GM19395 (cell line): Measurements from ENCODE around the gene ZCCHC14.

Source experiments
- ATAC-seq: cut with Tn5 transposase; IDR thresholded peaks from one replicate; pipeline ENCODE4 v1.9.1; 2021; ENCODE audit warnings: mild to moderate bottlenecking, moderate library complexity; ENCODE audit not compliant: unreplicated experiment

The ZCCHC14 gene

GRCh38 chr16:87492721-87493607 lies at the start of gene ZCCHC14:
ZCCHC14 (minus strand) TSS chr16:87493024; CDS start chr16:87492238, 786 bp downstream.
- peak; percentile 85 for ATAC-seq

DNA sequence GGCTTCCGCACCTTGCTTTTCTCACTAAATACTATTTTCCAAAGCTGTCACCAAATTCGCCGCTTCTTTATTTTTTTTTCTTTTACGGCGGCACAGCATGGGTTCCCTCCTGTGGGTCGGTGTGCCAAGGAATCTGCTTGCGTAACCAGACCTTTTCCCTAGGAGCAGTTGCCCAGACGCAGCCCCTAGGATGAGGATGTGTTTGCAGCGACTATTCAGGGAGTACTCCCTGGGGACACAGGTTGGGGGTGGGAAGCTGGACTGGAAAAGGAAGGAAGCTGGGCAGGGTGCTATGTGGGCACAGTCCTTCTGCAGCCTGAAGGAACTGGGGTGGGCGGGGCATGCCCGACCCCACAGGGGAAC lies 49.0 kb upstream of the ZCCHC14 start:
- no peak for ATAC-seq

DNA sequence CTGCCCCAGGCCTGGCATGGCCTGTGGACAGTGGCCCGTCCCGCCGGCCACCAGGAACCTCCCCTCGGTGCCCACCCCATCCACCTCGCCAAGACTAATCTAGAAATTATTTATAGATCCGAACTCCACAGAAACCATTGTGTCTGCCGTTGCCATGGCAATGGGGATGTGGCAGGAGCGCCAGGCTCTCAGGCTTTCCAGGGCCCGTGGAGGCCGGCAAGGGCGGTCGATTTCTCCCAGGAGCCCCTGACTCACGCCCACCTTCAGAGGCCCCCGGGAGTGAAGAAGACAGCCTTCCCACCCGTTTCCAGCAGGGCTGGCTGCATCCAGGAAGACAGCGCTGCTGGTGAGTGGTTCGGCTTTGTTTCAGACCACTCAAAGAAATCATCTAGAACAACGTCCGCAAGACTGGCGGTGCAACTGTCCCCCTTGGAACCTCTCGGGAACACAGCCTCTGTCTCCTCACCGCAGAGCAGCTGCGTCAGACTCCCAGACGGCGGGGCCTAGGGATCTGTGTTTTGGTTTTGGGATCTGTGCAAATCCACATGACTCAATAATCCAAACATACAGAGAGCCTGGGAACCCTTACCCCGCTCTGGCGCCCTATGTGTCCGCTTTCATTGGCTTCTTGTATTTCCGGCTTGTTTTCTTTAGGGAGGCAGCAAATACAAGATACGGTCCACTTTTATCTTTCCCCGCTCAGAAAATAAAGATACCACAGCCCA lies 48.5 kb upstream of the ZCCHC14 start:
- no peak for ATAC-seq

DNA sequence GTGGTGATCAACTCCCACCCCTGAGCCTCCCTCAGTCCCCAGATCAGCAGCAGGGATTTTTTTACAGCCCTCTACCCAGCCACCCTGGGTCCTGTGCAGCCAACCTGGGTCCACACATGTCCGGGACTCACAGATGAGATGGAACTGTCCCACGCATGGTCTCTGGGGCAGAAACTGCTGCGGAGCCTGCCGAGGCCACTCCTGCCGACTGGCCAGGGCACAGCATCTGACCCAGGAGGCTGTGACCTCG lies 48.0 kb upstream of the ZCCHC14 start:
- ATAC-seq = no peak

- ATAC-seq = no peak
Observed at GRCh38 chr16:87540072-87540896, 47.5 kb upstream of the ZCCHC14 start.

DNA sequence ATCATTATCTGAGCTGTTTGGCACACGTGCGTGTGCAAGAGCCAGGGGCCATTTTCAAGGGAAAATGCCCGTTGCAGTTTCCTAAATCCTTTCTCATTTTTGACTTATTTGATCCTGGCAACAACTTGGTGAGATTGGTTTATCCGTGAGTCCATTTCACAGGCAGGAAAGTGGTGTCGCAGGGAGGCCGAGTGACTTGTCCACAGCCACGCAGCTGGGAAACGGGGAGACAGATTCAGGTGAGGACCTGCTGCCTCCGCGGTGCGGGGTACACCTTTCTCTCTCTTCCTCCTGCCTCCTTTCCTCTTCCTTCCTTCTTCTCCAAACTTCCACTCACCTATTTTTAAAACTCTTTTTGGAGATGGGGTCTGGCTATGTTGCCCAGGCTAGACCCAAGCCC lies 46.3 kb upstream of the ZCCHC14 start:
- no peak for ATAC-seq

GRCh38 chr16:87538594-87538993 lies 45.8 kb upstream of the ZCCHC14 start:
- no peak for ATAC-seq

- ATAC-seq = no peak
Observed at GRCh38 chr16:87538160-87538559, 45.3 kb upstream of the ZCCHC14 start.

DNA sequence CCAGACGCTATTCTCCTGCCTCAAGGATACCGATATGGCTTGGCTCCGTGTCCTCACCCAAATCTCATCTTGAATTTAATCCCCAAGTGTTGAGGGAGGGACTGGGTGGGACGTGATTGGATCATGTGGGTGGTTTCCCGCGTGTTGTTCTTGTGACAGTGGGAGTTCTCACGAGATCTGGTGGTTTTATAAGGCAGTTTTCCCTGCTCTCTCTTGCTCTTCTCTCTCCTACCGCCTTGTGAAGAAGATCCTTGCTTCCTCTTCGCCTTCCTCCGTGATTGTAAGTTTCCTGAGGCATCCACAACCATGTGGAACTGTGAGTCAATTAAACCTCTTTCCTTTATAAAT lies 43.9 kb upstream of the ZCCHC14 start:
- ATAC-seq = no peak

- ATAC-seq = no peak
Observed at GRCh38 chr16:87535855-87536794, 43.3 kb upstream of the ZCCHC14 start.

DNA sequence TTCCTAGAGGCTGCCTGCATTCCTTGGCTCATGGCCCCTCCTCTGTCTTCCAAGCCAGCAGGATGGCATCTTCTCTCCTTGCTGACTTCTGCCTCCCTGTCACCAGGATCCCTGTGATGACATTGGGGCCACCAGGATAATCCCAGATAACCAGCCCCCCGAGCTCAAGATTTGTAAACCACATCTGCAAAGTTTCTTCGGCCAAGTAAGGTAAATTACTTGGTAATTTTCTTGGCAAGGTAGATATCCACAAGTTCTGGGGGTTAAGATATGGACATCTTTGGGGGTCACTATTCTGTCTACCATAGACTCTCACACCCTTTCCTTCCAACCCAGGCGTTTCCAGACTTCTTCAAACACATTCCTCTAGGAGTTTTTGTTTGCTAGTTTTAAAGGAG lies 42.6 kb upstream of the ZCCHC14 start:
- ATAC-seq = no peak

DNA sequence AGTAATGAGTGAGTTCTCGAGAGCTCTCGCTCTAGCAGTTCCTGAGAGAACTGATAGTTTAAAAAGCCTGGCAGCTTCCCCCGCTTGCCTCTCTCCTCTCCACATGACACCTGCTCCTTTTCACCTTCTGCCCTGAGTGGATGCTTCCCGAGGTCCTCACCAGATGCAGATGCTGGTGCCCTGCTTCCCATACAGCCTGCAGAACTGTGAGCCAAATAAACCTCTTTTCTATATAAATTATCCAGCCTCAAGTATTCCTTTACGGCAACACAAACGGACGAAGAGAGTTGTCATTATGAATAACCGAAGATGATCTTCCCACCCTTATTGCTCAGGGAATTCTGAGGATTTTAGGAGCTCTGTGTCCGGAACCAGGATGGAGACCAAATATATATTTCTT lies 41.9 kb upstream of the ZCCHC14 start:
- no peak for ATAC-seq

DNA sequence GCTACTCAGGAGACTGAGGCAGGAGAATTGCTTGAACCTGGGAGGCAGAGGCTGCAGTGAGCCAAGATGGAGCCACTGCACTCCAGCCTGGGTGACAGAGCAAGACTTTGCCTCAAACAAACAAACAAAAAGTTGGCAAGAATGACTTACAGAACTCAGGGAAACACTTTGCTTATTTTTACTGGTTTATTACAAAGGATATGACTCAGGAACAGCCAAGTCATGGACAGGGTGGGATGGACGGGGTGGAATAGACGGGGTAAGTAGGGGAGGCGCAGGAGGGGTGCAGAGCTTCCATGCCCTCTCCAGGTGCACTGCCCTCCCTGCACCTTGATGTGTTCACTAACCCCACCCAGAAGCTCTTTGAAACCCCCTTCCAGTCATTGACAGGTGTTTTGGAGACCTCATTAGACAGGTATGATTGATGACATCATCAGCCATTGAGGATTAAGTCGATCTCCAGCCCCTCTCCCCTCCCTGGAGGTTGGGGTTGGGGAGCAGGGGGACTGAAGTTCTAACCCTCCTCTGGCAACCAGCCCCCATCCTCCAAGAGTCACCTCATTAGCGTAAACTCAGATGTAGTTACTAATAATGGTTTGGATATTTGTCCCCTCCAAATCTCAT lies 41.3 kb upstream of the ZCCHC14 start:
- no peak for ATAC-seq

GRCh38 chr16:87533061-87533460 lies 40.2 kb upstream of the ZCCHC14 start:
- ATAC-seq = no peak

DNA sequence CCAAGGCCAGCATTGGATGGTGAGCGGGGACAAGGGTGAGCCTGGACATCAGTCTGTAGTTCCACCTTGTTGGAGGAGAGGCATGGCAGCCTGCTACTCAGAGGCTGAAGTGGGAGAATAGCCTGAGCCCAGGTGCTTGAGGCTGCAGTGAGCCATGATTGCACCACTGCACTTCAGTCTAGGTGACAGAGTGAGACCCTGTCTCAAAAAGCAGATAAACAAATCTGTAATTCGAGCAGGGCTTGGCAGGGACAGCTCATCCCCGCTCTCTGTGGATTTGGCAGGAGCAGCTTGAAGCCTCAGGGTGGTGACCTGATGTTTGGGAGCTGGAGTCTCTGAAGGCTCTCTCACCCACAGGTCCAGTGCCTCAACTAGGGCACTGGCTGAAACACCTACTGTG lies 38.6 kb upstream of the ZCCHC14 start:
- ATAC-seq = no peak

- no peak for ATAC-seq
Observed at GRCh38 chr16:87528690-87529579, 36.1 kb upstream of the ZCCHC14 start.

GRCh38 chr16:87527055-87527724 lies 34.4 kb upstream of the ZCCHC14 start:
- ATAC-seq = no peak

DNA sequence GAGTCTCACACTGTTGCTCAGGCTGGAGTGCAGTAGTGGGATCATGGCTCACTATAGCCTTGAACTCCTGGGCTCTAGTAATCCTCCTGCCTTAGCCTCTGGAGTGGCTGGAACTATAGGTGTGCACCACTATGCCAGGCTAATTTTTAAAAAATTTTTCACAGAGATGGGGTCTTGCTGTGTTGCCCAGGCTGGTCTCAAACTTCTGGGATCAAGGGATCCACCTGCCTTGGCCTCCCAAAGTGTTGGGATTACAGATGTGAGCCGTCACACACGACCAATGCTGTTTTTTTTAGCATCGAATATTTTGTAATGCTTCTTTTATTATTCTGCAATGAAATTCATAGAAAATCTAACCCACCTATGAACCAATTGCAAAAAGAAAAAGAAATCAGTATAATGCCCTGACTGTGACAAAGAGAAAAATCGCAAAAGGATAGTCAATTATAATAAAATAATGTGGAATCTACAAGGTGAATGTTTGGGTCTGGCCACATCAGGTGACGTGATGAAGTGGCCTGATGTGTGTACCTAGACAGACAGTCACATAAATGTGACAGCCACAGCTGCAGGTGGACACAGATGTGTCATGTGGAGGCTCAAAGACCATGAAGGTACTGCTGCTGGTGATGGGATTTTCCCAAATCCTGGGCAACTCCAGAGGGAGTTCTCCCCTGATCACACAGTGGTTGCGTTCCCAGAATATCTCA lies 33.6 kb upstream of the ZCCHC14 start:
- ATAC-seq = no peak
